ENCODE measurements around the gene ECT2L. TPM values are rescaled to one million over a fixed set of nuclear protein-coding genes. Genes with fewer than 3 reads are reported as not detected.
A peak's percentile ranks its signal among the peaks of the same experiment; 100 is the strongest.

ECT2L gene
- total and polyA plus RNA-seq, 2 of the 4 experiments (the other 2 are of a cell fraction), result not detected

DNA sequence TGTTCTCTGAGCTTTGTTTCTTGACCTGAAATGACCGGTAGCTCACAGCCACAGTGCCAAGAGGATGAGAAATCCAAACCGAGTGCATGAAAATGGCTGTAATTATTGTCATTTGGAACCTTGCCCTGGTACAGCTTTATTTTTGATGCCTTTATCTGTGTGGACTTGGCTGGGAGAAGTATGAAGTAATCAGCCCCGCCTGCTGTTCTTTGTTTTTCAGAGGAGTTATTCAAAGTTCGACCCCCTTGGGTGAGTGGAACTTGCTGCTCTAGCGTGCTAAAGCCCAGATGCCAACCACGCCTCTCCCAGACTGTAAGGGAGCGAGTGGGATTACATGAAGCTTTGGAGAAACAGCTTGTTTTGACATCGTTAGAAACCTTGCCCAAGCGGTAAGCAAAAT, 48.3 kb downstream of the ECT2L start:
- no peak overlapping the region for H3K27ac ChIP-seq (ENCODE audit: insufficient read depth, low read length)
- H3K4me2 ChIP-seq (ENCODE audit: low read depth, low read length), result no peak overlapping the region; the same call in 1 of the 2 replicates
- H2AK9ac ChIP-seq (replicated peaks; ENCODE audit: low read depth, low read length, poor library complexity), result no peak overlapping the region
- H3K27me3 ChIP-seq (ENCODE audit: control insufficient read depth, insufficient read depth, low read length), result no peaks in the 10 kb centered on the region
- H4K8ac ChIP-seq (ENCODE audit: low read depth in 2 of 2, low read length in 2 of 2), result no peak overlapping the region
- no peak overlapping the region for H2BK5ac ChIP-seq (ENCODE audit: low read depth, low read length, poor library complexity, severe bottlenecking)
- ChIA-PET CTCF (no interaction called here), POLR2A (ENCODE audit: unreplicated experiment) (interaction anchor here (0.6 kb wide), 1 partner anchor 17 kb away, joined by 11 read pairs; no protein-coding TSS in a partner anchor)
- no peak overlapping the region for H2AFZ ChIP-seq (replicated peaks; ENCODE audit: low read length, poor library complexity)
- in situ Hi-C loops (cut with MboI; ENCODE audit: low sequenced_read_pairs), result no loop called here
- no peaks in the 10 kb centered on the region for H3K9me3 ChIP-seq (ENCODE audit: control insufficient read depth, insufficient read depth, low read length)
- H2BK120ac ChIP-seq (ENCODE audit: low read depth, low read length), result no peak overlapping the region
- H2AK5ac ChIP-seq (ENCODE audit: low read depth, low read length), result no peak overlapping the region
- no peaks in the 10 kb centered on the region for H3K36me3 ChIP-seq (ENCODE audit: control insufficient read depth, insufficient read depth, low read length)
- no peak overlapping the region for H4K91ac ChIP-seq (ENCODE audit: insufficient read depth, low read depth, low read length)
- H2BK15ac ChIP-seq (ENCODE audit: low read depth, low read length), result no peak overlapping the region
- H3K9ac ChIP-seq (ENCODE audit: low read depth, low read length), result no peak overlapping the region
- H3K56ac ChIP-seq (ENCODE audit: extremely low read depth, insufficient read depth, low read length), result no peak overlapping the region
- H3K4me3 ChIP-seq (ENCODE audit: insufficient read depth, low read depth, low read length), result no peak overlapping the region
- H3K4me1 ChIP-seq (ENCODE audit: control insufficient read depth, insufficient read depth, low read length), result no peaks in the 10 kb centered on the region; the same call in 1 of the 2 replicates
- no peaks in the 10 kb centered on the region for H3K9me1 ChIP-seq (ENCODE audit: insufficient read depth, low read length)
- ATAC-seq (ENCODE audit: low read depth), result peak; percentile 49
- H4K20me1 ChIP-seq (ENCODE audit: insufficient read depth, low read length), result no peaks in the 10 kb centered on the region
- no peak overlapping the region for H3K18ac ChIP-seq (ENCODE audit: low read depth, low read length)
- peak; percentile 16 for DNase-seq
- intact Hi-C loops (cut with micrococcal nuclease), result no loop called here
- H3K23ac ChIP-seq (ENCODE audit: low read depth, low read length), result no peak overlapping the region
- no peak overlapping the region for H4K5ac ChIP-seq (ENCODE audit: low read depth, low read length)
- H3K79me1 ChIP-seq (ENCODE audit: low read depth in 1 of 2, low read length in 2 of 2), result no peaks in the 10 kb centered on the region
- H3K14ac ChIP-seq (replicated peaks; ENCODE audit: low read depth, low read length), result no peak overlapping the region
- no peak for TF ChIP-seq FOS (IDR thresholded peaks at IDR 0.05; ENCODE audit: low read depth, low read length)
- TF ChIP-seq RCOR1 (IDR thresholded peaks at IDR 0.05; ENCODE audit: insufficient replicate concordance, low read length), result no peak
- no peak for TF ChIP-seq CHD1 (IDR thresholded peaks at IDR 0.05; ENCODE audit: low read depth, low read length)
- no peak for TF ChIP-seq MAZ (IDR thresholded peaks at IDR 0.05; ENCODE audit: borderline replicate concordance, low read depth, low read length)
- TF ChIP-seq, protein P1, sequence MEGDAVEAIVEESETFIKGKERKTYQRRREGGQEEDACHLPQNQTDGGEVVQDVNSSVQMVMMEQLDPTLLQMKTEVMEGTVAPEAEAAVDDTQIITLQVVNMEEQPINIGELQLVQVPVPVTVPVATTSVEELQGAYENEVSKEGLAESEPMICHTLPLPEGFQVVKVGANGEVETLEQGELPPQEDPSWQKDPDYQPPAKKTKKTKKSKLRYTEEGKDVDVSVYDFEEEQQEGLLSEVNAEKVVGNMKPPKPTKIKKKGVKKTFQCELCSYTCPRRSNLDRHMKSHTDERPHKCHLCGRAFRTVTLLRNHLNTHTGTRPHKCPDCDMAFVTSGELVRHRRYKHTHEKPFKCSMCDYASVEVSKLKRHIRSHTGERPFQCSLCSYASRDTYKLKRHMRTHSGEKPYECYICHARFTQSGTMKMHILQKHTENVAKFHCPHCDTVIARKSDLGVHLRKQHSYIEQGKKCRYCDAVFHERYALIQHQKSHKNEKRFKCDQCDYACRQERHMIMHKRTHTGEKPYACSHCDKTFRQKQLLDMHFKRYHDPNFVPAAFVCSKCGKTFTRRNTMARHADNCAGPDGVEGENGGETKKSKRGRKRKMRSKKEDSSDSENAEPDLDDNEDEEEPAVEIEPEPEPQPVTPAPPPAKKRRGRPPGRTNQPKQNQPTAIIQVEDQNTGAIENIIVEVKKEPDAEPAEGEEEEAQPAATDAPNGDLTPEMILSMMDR (conservative IDR thresholded peaks at IDR 0.05; ENCODE audit: low read depth, low read length), result no peak
- no peak for TF ChIP-seq RFX5 (IDR thresholded peaks at IDR 0.05; ENCODE audit: low read depth, low read length)
- H2BK20ac ChIP-seq (ENCODE audit: low read depth, low read length), result no peak overlapping the region
- no peak overlapping the region for H3K4ac ChIP-seq (ENCODE audit: low read depth, low read length)
- no TSS peak for BruUV-seq (replicated peaks)
- dilution Hi-C loops (cut with HindIII; ENCODE audit: low sequenced_read_pairs, unreplicated experiment), result no loop called here
- no CpG with 5 or more reads among the region's 9 CpGs for whole genome bisulfite sequencing, 2 experiments (ENCODE audit: extremely low coverage in 2 of 2, insufficient read length in 1 of 2)
